Transverse colon (tissue), 4 donors: ENCODE measurements around the gene ARL11. TPM values are rescaled to one million over a fixed set of nuclear protein-coding genes. Genes with fewer than 3 reads are reported as not detected.
"Not testable (repeated sequence)": the region's sequence is repeated elsewhere in the genome, so short reads cannot be mapped to it uniquely, and the experiment has no call there.

Source experiments
- DNase-seq: peaks from one replicate; pipeline ENCODE4 v3.0.0-alpha.2; 2019
- H3K27ac ChIP-seq, 4 donors: fragments of 200-600 bp; sonication (generic); 2 replicates each; pipeline ENCODE4 v1.5.1; 2016 to 2018; ENCODE audit warnings: inconsistent platforms in 4 of 4
- H3K27me3 ChIP-seq: fragments of 200-600 bp; sonication (generic); 2 replicates; pipeline ENCODE4 v1.5.1; 2017; ENCODE audit warnings: inconsistent platforms
- H3K36me3 ChIP-seq, 4 donors: fragments of 200-600 bp; sonication (generic); 2 replicates each; pipeline ENCODE4 v1.5.1; 2017 to 2019; ENCODE audit warnings: inconsistent platforms in 4 of 4
- H3K4me1 ChIP-seq, 4 donors: fragments of 200-600 bp; sonication (generic); 2 replicates each; pipeline ENCODE4 v1.5.1; 2017 to 2020; ENCODE audit warnings: inconsistent platforms in 4 of 4
- H3K4me3 ChIP-seq, 4 donors: fragments of 200-600 bp; sonication (generic); 1 replicate in 1 of 4; 2 replicates in 3 of 4; pipeline versions ENCODE4 v1.5.1 to v1.6.1; 2017 to 2019; ENCODE audit warnings: inconsistent platforms in 4 of 4
- H3K9me3 ChIP-seq, 2 donors: fragments of 200-600 bp; sonication (generic); 2 replicates each; pipeline ENCODE4 v1.5.1; 2017 to 2019; ENCODE audit warnings: inconsistent platforms in 2 of 2
- EP300 ChIP-seq: sonication (generic); formaldehyde crosslinking; IDR thresholded peaks from one replicate; pipeline ENCODE4 v1.6.1; 2017; ENCODE audit warnings: antibody characterized with exemption, low read depth
- POLR2A ChIP-seq: fragments of 450-650 bp; IDR thresholded peaks from one replicate; pipeline ENCODE4 v1.6.1; 2016; ENCODE audit warnings: antibody characterized with exemption, mild to moderate bottlenecking, moderate library complexity
- POLR2AphosphoS5 ChIP-seq, 3 donors: sonication (generic); formaldehyde crosslinking; IDR thresholded peaks; one replicate each; pipeline ENCODE4 v1.6.1; 2016; ENCODE audit warnings: antibody characterized with exemption in 3 of 3
- WGBS, 2 donors: methylation state at CpG; one replicate each; pipeline ENCODE4 v1.1.5; 2018; ENCODE audit warnings: low coverage in 1 of 2; 5-methylcytosine and 5-hydroxymethylcytosine counted together
- in situ Hi-C, 4 donors: fragments of 200-750 bp; cut with MboI; loops; one replicate each; pipeline versions ENCODE4 v1.15.0 to v1.15.1; 2017; ENCODE audit warnings: low sequenced_read_pairs in 3 of 4, low pct_ligation_motif_present in 1 of 4, low pct_unique_long_range_greater_than_20kb in 1 of 4
- intact Hi-C: fragments of 100-400 bp; cut with DNase I; formaldehyde crosslinking; loops from one replicate; pipeline ENCODE4 v1.15.1; 2023; ENCODE audit warnings: low total_unique reads
- total RNA-seq, 4 donors: library from RNA; depleted of rRNA; stranded (reverse); fragments of >200 nt; gene quantifications; one replicate each; pipeline ENCODE4 v1.1.0, GENCODE V29; 2016
- TF ChIP-seq, protein P1 (sequence below), 5 experiments: fragments of 200-600 bp in 3 of 5; fragments of 450-650 bp in 2 of 5; sonication (generic) in 3 of 5; IDR thresholded peaks; 1 replicate in 2 of 5; 2 replicates in 3 of 5; pipeline ENCODE4 v1.5.1; 2016 to 2017; ENCODE audit warnings: antibody characterized with exemption in 5 of 5, inconsistent platforms in 3 of 5, mild to moderate bottlenecking in 2 of 5, moderate library complexity in 1 of 5

ARL11 gene
- total RNA-seq, 4 donors from 2014 or later: 0.68 to 0.79 TPM; not detected in 2

DNA sequence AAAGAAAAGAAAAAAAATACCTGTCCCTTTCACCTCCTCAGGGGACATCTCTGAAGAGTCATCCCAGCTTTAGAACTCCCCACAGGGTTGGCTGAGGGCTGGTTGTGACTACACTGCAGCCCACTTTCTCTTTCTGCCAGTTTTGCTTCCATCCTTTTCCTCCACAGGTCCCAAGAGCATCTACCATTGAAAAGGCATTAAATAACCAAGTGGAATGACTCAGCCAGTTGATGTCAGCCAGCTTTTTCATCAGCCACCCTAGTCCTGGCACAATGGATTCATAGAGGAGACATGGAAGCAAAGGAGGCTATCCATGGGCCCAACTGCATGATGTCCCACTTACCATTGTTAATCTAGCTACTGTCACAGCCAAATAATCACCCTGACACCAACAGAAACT, 33.7 kb upstream of the ARL11 start:
- no peak overlapping the region for H3K4me3 ChIP-seq
- no peaks in the 10 kb centered on the region for H3K4me1 ChIP-seq
- no peak overlapping the region for H3K27ac ChIP-seq
- no peaks in the 10 kb centered on the region for H3K27me3 ChIP-seq
- H3K9me3 ChIP-seq: no peaks in the 10 kb centered on the region
- DNase-seq: no peak
- intact Hi-C loops (no loop called here), in situ Hi-C loops (no loop called here)
- TF ChIP-seq, protein P1, sequence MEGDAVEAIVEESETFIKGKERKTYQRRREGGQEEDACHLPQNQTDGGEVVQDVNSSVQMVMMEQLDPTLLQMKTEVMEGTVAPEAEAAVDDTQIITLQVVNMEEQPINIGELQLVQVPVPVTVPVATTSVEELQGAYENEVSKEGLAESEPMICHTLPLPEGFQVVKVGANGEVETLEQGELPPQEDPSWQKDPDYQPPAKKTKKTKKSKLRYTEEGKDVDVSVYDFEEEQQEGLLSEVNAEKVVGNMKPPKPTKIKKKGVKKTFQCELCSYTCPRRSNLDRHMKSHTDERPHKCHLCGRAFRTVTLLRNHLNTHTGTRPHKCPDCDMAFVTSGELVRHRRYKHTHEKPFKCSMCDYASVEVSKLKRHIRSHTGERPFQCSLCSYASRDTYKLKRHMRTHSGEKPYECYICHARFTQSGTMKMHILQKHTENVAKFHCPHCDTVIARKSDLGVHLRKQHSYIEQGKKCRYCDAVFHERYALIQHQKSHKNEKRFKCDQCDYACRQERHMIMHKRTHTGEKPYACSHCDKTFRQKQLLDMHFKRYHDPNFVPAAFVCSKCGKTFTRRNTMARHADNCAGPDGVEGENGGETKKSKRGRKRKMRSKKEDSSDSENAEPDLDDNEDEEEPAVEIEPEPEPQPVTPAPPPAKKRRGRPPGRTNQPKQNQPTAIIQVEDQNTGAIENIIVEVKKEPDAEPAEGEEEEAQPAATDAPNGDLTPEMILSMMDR (IDR thresholded peaks at IDR 0.05): no peak
- TF ChIP-seq EP300 (no peak), POLR2AphosphoS5 (IDR thresholded peaks at IDR 0.05) (no peak), POLR2A (no peak)
- H3K36me3 ChIP-seq: no peaks in the 10 kb centered on the region

DNA sequence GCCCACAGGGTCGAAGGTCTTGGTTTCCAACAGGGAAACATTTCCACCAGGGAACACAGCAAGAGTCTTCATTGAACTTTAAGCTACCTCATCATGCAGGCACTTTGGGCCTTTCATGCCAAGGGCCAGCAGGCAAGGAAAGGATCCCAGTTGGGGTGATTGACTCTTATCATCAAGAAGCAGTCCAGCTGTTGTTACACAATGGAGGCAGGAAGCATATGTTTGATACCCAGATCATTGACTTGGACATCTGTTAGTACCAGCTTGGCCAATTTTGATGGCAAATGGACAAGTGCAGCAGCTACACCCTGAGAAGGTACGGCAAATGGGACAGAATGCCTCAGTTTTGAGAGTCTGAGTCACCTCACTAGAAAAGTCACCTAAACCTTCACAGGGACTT, 32.1 kb upstream of the ARL11 start:
- no peak for DNase-seq
- H3K4me1 ChIP-seq: no peaks in the 10 kb centered on the region
- H3K36me3 ChIP-seq: no peaks in the 10 kb centered on the region
- TF ChIP-seq POLR2AphosphoS5 (IDR thresholded peaks at IDR 0.05) (no peak), EP300 (no peak), POLR2A (no peak)
- H3K27ac ChIP-seq: no peak overlapping the region
- no peaks in the 10 kb centered on the region for H3K27me3 ChIP-seq
- in situ Hi-C loops: no loop called here
- no peak overlapping the region for H3K4me3 ChIP-seq
- no peaks in the 10 kb centered on the region for H3K9me3 ChIP-seq
- WGBS, 2 donors: 92% methylated on average over 2 of the region's 2 CpGs; no CpG with 5 or more reads in 1 of the 2 donors
- intact Hi-C loops: no loop called here

DNA sequence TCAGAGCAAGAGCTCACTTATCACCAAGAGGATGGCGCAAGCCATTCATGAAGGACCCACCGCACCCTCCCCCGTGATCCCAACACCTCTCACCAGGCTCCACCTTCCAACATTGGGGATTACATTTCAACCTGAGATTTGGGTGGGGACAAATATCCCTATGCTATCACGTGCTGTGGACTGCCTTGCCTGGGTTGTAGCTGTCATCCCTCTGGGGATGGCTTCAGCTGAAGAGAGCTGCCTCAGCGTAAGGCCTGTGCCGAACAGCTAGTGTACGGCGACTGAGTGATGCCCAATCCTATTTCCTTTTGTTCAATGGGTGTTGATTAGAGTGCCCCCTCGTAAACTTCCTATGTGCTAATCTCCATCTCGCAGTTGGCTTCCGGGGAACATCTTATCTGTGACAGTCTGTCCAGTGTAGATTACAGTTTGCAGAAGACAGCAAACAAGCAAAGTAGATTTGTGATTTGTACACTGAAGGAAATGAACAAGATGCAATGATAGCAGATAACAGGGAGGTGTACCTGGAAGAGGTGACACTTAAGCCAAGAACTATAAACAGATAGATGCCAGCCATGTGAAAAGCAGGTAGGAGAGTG, 31.2 kb upstream of the ARL11 start:
- Histone ChIP-seq H3K4me3 (no peak overlapping the region), H3K27ac (no peak overlapping the region), H3K4me1 (no peaks in the 10 kb centered on the region), H3K27me3 (no peaks in the 10 kb centered on the region), H3K9me3 (no peaks in the 10 kb centered on the region), H3K36me3 (no peaks in the 10 kb centered on the region)
- intact Hi-C loops: no loop called here
- no peak for DNase-seq
- TF ChIP-seq EP300: no peak
- no peak for TF ChIP-seq POLR2A
- TF ChIP-seq POLR2AphosphoS5 (IDR thresholded peaks at IDR 0.05): no peak
- TF ChIP-seq, protein P1 (IDR thresholded peaks at IDR 0.05): no peak
- in situ Hi-C loops: no loop called here
- WGBS, 2 donors: 72 to 85% methylated on average over 3 to 11 of the region's 11 CpGs

DNA sequence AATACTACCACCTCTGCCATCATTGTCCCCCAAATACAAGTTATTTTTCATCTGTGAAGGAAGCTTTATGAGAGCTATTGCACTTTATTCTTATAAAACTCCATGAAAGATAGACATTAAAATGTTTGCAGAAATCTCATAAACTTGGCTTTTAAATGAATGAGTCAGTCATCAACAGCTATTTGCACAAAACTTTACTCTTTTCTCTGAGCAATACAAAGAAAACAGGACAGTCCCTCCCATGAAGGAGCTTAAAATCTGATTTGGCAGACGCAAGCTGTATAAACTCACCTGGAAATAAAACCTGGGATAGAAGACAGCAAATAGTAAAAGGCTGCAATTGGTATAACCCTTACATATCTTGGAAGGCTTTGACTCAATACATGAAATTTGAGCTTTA, 26.3 kb upstream of the ARL11 start:
- intact Hi-C loops (loop anchor here (10.0 kb wide), 1 partner anchor 297 kb away; no protein-coding TSS in a partner anchor), in situ Hi-C loops (loop anchor here in 3 of 4 donors (10.0 to 25.0 kb wide), 3 partner anchors 297 to 315 kb away; no protein-coding TSS in a partner anchor)
- Histone ChIP-seq H3K4me1 (peaks cover 0 to 14% (median 0%) of the 10 kb centered on the region in 4 donors), H3K4me3 (no peak overlapping the region), H3K27ac (no peak overlapping the region), H3K27me3 (no peaks in the 10 kb centered on the region), H3K36me3 (no peaks in the 10 kb centered on the region), H3K9me3 (no peaks in the 10 kb centered on the region)
- no peak for DNase-seq
- WGBS, 2 donors: 58 to 100% methylated on average over 1 of the region's 1 CpG
- no peak for TF ChIP-seq POLR2AphosphoS5 (IDR thresholded peaks at IDR 0.05)
- no peak for TF ChIP-seq POLR2A
- TF ChIP-seq EP300: no peak
- TF ChIP-seq, protein P1 (IDR thresholded peaks at IDR 0.05): no peak

DNA sequence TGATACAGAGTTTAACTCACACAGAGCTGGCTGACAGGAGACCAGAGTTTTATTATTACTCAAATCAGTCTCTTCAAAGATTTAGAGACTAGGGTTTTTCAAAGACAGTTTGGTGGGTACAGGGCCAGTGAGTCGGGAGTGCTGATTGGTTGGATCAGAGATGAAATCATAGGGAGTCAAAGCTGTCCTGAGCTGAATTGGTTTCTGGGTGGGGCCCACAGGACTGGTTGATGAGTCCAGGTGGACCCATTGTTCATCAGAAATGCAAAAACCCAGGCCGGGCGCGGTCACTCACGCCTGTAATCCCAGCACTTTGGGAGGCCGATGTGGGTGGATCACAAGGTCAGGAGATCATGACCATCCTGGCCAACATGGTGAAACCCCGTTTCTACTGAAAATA, 25.7 kb upstream of the ARL11 start:
- intact Hi-C loops (loop anchor here (10.0 kb wide), 1 partner anchor 298 kb away; no protein-coding TSS in a partner anchor), in situ Hi-C loops (loop anchor here in 3 of 4 donors (10.0 to 25.0 kb wide), 3 partner anchors 298 to 315 kb away; no protein-coding TSS in a partner anchor)
- not testable (repeated sequence) for H3K9me3 ChIP-seq, H3K4me3 ChIP-seq, H3K36me3 ChIP-seq, H3K27ac ChIP-seq, DNase-seq, H3K27me3 ChIP-seq
- WGBS, 2 donors: 93% methylated on average over 3 to 7 of the region's 7 CpGs
- peaks cover 0 to 14% (median 0%) of the 10 kb centered on the region in 4 donors for H3K4me1 ChIP-seq
